A549 treated with CpdA at 1 μM for 4 hours (cell line): ENCODE measurements around the gene SPANXN2. TPM values are rescaled to one million over a fixed set of nuclear protein-coding genes. Genes with fewer than 3 reads are reported as not detected.

Experiments used
- total RNA-seq: library from RNA; stranded (reverse); fragments of 200-300 nt; extraction: Qiagen RNA extraction; gene quantifications from 5 replicates; pipeline ENCODE4 v1.2.3, GENCODE V29; 2022; ENCODE audit warnings: low read depth

SPANXN2 gene
- not detected in 5 replicates for total RNA-seq

DNA sequence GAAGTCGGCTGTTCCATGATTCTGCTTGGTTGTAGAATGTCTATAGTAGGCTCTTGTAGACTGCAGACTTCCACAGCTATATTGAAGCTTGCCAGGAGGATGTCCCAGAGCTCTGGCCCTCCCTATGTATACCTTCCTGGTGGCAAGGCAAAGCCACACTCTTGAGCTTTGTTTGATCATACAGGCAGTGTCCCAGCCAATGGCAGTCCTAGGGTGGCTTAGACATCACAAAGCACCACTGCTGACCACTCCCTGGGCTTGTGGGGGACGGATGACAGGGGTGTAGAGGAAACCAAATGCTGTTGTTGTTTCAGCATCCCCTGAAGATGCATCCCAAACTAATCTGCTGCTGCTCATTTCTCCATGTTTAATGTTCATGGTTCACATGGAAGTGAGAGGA, at the start of gene SPANXN2:
Gene SPANXN2, minus strand, starts transcription at position 101 of the 400 bp plus-strand sequence. Its CDS starts 84 bp downstream, at position 17.

Other genes with a start within 250 kb of the SPANXN2 start
- gene SPANXN3, start 203.3 kb downstream of the SPANXN2 start, total RNA-seq, result not detected in 5 replicates
- not detected in 5 replicates for gene SLITRK4, start 84.7 kb downstream of the SPANXN2 start, total RNA-seq
- gene UBE2NL, start 163.3 kb upstream of the SPANXN2 start, total RNA-seq, result not detected in 5 replicates